GM21367 (cell line): Measurements from ENCODE around the gene FCSK.
"Not testable (repeated sequence)": the region's sequence is repeated elsewhere in the genome, so short reads cannot be mapped to it uniquely, and the experiment has no call there.

Source experiments
- ATAC-seq: cut with Tn5 transposase; IDR thresholded peaks from one replicate; pipeline ENCODE4 v1.9.1; 2021; ENCODE audit not compliant: unreplicated experiment

The FCSK gene

DNA sequence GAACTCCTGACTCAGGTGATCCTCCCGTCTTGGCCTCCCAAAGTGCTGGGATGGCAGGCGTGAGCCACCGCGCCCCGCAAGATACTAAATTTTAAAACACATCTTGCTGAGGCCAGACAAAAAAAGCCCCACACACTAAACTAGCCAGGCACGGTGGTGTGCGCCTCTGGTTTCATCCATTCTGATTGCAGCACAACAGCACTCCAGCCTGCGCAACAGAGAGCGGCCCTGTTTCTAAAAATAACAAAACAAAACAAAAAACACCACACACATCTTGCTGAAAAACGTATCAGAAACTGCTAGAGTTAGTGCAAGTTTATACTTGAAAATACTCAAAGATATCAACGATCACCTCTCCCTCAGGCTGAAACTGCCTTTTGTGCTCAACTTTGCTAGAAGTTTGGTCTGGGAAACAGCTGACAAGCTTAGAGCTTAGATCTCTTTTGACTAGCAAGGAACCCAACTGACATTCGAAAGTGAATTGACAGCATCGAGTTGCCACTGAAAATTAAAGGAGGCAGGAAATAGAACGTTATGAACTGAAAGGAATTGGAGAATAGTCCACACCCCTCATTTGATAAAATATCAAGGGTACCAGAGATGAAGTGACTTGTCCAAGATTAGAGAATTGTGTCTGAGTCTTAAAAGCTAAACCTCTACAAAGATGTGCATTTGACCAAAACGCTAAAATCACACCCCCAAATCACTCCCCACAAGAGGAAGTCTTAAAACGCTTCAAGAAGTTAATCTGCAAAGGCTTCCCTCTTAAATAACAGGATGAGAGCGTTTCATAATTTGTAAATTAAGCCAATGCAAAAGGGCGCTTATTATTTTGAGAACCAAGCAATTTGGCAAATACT, 68.1 kb downstream of the FCSK start:
- ATAC-seq = no peak

DNA sequence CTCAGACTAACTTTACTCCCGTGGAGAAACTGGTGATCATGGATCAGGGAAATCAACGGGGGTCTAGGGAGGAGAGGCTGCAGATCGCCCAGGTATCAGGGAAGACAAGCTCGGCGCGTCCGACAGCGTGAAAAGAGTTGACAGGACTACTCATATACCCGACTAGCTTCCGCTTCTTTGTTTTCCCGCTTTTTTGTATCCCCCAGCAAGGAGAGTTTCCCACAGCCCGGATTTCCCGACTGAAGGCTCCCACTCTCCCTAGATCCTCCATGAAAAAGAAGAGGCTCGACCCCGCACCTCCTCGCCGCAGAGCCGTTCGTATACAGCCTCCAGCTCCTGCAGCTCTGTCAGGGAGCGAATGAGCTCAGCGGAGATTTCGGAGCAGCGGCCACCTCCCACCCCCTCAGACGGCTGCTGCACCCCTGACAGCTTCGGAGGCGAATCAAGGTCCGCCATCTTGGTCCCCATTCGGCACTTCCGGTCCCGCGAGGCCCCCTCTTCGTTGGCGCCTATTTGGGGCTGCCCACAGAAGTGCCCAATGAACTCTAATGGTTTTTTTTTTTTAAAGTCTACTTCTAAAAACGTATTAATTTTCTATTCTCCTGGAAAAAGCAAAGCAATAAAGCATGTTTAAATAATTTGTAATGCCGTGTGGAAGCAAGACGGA, 68.8 kb downstream of the FCSK start, which contains the start of gene COG4:
TSS of gene COG4 (minus strand) at position 479 of the 667 bp plus-strand sequence. CDS start at position 468, 11 bp downstream.
- ATAC-seq = peak; percentile 44

- peak; percentile 36 for ATAC-seq
Observed at GRCh38 chr16:70523743-70524398, 69.5 kb downstream of the FCSK start, which contains the start of gene SF3B3. TSS of gene SF3B3 (plus strand) at chr16:70523816. CDS start at chr16:70526657, 2,841 bp downstream.

DNA sequence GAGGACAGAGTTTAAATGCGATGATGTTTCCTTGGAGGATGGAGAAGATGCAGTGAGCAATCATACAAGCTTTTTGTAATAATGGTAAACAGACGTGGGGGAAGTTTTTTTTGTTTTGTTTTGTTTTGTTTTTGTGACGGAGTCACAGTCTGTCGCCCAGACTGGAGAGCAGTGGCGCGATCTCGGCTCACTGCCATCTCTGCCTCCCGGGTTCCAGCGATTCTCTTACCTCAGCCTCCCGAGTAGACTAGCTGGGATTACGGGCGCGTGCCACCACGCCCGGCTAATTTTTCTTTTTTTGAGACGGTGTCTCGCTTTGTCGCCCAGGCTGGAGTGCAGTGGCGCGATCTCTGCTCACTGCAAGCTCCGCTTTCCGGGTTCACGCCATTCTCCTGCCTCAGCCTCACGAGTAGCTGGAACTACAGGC, 70.0 kb downstream of the FCSK start:
- ATAC-seq = not testable (repeated sequence)

- no peak for ATAC-seq
Observed at GRCh38 chr16:70526403-70526802, 72.0 kb downstream of the FCSK start.

DNA sequence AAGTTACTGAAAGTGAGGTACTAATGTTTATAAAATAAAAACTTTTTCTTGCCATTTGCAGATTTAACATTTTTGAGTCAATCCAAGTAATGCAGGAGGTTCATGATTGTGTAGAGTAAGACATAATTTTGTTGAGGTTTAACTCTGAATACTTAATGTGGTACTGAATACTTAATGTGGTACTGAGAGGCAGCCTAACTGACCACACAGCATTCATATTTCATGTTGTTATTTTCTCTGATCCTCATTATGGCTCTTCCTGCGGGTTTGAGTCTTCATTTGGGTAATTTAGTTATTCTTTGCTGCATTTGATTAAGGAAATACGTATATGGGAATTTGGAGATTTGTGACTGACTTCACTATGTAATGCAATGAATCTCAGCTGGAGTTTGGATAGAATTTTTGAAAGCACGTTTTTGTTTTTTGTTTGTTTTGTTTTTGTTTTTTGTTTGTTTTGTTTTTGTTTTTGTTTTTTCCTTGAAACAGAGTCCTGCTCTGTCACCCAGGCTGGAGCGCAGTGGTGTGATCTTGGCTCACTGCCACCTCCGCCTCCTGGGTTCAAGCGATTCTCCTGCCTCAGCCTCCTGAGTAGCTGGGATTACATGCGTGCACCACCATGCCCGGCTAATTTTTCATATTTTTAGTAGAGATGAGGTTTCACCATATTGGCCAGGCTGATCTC, 73.1 kb downstream of the FCSK start:
- no peak for ATAC-seq

GRCh38 chr16:70529051-70529777, 74.8 kb downstream of the FCSK start:
- no peak for ATAC-seq
